Measurements from ENCODE around the gene LIPC.

LIPC gene

DNA sequence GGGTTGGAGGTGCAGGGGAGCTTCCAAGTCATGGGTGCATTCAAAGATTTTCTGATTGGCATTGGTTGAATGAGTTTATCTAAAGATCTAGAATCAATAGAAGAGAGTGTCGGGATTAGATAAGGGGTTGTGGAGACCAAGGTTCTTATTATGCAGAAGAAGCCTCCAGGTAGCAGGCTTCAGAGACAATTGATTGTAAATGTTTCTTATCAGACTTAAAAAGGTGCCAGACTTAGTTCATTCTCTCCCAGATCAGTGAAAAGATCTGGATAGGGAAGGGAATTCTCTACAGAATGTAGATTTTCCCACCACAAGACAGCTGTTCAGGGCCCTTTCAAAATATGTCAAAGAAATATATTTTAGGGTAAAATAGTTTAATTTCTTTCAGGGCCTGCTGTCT is 129.5 kb downstream of the LIPC start:
- no peak for DNase-seq

DNA sequence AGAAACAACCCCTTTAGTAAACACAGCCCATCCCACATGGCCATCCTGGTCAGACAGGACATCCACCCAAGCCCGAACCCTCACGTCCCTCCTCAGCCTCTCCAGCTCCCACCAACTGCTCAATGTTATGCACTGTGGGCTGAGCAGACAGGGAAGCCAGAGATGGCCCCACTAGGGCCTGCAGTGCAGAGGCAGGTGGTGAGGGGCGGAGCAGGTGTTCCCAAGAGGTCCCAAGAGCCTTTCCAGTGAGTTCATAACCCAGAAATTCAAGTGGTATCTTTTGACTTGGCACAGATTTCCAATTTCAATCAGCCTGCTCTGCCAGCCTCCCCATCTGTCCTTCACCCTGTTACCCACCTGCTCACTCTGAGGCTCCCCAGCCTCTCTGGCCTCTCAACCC is 130.3 kb downstream of the LIPC start:
- DNase-seq, result no peak

DNA sequence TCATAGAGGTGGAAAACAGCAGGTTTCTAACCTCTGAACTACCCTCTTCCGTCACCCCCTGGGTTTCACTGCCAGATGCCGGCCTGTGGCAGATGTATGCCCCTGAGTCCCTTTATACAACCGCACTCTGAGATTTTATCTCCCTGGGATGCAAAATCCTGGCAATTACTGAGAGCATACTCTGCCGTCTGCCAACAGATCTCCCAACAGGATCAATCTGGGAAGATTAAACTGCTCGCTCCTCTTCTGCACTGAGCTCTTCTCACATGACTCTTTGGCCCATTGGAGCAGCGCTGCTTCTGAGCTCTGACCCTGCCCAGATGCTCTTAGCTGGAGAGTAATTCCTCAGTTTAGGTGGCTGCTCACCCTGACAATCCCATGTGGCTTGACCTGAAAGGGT is 133.2 kb downstream of the LIPC start:
- no peak for DNase-seq

DNA sequence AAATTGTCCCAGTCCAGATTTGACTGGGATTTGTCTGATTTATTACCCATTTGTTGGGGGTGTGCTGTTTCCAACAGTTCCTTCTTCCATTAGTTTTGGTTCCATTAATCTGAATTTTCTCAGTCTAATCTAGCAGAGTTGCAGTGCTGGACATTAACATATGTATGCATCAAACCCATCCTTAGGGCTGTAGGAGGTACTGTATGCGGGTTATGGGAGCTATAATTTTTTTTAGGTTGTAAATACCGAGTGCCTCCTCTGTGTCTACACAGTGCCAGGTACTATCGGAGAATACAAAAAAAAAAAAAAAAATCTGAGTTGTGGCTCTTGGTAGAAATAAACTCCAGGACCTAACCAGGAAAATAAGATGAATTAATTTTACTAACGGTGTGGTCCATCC is 133.8 kb downstream of the LIPC start:
- no peak for DNase-seq

DNA sequence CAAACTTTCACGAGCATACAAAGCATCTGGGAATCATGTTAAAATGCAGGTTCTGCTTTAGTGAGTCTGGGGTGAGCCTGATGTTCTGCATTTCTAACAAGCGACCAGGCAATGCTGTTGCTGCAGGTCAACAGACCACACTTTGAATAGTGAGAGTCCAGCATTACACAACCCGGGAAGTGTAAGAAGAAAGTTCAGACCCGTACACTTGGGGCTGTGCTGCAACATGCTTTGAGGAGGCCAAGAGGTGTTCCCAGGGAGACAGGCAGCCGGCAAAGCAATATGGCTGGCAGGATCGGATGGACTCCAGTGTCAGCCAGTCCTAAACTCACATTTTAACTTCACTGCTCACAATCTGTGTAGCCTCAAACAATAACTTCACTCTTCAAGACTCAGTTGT is 134.2 kb downstream of the LIPC start:
- no peak for DNase-seq

DNA sequence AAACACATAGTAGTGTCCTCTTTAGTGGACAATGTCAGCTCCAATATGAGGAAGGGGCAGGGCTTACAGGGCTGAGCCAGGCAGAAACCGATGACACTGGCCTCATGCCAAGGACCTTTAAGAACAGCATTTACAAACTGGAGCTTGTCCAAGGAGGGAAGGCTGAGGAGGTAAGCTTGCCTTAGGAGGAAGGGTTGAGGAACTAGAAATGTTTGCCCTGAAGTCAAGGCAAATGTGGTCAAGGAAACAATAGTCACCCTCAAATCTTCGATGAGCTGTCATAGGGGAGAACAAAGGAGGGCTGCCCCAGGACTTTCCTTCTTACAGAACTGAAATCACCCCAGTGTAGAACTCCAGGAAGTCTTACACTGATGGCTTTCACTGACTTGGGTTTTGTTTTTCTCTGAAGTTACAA is 136.4 kb downstream of the LIPC start:
- DNase-seq, result no peak

DNA sequence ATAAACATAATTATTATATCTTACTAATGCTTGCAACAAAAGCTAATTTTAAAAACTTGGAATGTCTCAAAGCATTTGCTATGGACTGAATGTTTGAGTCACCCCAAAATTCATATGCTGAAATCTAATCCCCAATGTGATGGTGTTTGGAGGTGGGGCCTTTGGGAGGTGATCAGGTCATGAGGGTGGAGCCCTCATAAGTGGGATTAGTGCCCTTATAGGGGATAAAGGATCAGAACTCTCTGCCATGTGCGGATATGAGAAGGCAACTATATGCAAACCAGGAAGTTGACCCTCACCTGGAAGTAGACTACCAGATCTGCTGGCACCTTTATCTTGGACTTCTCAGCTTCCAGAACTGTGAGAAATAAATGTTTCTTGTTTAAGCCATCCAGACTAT is 137.7 kb downstream of the LIPC start:
- no peak for DNase-seq

DNA sequence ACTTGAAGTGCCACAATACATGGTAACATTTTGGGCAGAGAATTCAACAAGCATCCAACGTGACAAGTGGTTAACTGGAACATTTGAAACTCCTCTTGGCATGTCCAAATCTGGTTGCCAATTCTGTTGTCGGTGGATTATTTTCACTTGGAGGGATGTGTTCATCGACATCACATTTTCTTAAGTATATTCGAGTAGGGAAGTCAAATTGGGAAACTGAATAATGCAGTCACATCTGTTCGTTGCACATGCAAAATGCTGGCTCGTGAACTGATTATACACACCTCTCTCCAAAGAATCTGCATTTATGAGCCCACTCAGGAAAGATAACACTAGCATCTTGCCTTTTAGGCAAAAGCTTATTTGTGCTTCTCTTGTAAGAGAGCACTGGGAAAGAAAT is 139.7 kb downstream of the LIPC start:
- no peak for DNase-seq

DNA sequence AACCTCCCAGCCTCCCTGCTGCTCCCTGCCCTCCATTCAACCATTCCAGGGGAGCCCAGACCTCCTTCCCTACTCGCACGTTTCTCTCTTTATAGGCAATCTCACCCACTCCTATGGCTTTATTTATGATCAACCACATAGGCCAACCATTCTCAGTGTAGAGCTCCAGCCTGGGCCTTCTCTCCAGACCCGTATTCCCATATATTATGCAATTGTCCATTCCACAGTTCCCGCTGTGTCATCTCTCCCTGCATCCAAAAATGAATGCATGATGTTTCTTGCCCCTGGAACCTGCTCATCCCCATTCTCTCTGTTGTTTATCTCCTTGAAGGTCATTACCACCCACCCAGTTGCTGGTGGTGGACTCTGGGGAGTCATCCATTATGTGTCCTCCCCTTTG is 140.7 kb downstream of the LIPC start:
- DNase-seq, result no peak

DNA sequence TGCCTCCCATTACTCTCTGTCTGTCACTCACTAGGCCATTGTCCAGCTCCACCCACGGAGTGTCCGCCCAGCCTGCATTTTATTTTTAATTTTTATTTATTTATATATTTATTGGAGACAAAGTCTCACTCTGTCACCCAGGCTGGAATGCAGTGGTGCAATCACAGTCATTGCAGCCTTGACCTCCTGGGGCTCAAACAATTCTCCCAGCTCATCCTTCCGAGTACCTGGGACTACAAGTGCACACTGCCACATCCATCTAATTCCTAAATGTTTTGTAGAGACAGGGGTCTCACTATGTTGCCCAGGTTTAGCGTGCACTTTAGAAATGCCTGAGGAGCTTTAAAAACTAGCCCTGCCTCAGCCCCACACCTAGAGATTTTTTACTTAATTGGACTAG is 141.5 kb downstream of the LIPC start:
- DNase-seq, result no peak

DNA sequence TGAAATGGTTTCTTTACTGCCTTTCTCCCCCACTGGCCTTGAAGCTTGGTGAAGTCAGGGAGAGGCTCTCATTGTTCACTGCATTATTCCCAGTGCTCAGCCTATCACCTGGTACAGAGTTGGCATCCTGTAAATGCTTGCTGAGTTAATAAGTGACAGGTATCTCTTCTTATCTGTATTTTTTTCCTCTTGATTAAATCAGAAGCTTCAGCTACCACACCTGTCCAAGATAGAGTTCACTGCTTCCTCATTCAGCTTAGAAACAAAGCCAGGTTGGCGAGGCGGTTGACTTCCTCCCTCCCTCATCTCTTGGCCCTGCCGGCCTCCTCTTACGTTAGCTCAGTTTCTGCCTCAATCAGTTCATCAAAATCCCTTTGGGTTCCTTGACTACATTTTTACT is 142.8 kb downstream of the LIPC start:
- DNase-seq, result no peak

DNA sequence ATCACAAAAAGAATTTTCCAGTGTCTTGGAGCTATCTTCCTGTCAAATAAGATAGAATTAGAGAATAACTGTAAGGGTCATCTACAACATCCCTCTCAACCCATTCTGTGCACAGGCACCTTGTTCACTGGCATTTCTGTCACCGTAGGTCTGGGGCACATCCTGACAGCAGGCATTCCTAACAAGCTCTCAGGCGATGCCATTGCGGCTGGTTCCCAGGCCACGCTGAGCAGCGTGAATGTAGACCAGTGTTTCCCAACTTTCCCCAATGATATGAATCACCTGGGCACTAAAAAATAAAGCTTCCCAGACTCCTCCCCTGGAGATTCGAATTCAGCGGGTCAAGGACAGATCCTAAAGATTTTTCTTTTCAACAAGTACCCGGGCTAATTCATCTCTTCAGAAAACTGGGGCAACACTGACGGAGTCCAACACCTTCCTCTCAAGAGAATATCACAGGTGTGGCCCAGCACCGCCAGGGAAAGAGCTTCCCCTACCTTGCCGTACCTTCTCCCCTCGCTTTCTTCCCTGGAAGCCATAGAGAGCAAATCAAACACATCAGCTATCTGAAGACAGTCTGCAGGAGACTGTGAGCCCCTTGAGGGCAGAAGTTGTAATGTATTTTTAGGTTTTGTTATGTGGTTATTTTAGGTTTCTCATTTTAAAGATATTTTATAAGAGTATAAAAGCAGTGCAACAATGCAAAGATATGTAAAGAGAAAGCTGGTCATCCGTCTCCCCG is 143.4 kb downstream of the LIPC start:
- no peak for DNase-seq

DNA sequence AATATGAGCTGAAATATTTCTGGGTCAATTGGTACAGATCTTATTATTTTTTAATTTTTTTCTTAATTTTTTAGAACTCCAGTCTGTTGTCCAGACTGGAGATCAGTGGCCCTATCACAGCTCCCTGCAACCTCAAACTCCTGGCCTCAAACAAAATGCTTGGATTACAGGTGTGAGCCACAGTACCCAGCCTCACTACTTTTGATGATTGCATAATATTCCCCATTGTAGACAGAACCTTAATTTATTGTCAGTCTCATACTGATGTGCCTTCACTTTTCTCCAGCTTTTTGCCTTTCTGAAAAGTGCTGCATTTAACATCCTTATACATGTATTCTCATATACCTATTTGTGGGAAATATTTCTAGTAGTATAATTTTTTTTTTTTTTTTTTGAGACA is 144.9 kb downstream of the LIPC start:
- no peak for DNase-seq

DNA sequence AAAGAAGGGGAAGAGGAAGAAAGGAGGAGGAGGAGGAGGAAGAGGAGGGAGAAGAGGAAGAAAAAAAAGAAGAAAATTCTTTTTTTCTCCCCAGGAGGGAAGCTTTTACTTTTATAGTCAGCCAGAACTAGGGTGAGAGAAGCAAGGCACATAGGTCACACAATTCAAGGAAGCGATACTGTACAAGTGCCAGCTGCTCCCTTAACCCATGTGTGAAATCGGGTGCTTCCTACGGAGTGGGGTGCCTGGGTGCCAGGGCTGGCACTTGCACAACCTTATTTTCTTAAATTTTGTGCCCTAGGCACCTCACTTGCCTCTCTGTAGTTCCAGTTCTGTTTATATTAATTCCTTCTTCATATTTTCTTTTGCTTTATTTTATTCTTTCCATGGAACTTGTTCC is 150.4 kb downstream of the LIPC start:
- no peak for DNase-seq

DNA sequence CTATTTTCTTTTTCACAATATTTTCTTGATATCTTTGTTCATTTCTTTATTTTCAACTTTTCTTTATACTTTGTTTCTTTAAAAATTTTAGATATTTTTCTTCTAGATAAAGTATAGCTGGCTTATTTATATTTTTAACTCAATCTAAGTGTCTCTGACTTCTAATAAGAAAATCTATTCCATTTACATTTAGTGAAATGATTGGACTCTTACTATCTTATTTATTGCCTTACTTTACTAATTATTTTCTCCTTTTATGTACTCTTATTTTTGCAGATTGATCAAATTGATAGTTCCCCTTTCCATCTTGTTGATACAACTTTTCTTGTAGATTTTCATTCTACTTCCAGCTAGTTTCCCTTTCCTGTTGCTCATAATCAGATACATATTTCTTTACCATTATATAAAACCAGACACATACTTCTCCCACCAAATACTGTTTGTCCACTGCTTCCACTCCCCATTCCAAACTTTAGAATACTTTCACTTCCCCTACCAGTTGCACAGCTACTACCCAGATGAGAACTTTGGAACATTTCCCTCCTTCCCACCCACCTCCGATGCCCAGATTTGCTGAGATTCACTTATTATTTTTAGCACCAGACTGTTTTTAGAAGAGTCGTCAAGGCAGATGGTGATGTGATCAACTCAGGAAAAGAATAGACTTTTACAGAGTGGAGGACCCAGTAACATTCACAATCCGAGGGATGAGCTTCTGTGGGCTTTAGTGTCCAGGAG is 151.5 kb downstream of the LIPC start:
- no peak for DNase-seq

DNA sequence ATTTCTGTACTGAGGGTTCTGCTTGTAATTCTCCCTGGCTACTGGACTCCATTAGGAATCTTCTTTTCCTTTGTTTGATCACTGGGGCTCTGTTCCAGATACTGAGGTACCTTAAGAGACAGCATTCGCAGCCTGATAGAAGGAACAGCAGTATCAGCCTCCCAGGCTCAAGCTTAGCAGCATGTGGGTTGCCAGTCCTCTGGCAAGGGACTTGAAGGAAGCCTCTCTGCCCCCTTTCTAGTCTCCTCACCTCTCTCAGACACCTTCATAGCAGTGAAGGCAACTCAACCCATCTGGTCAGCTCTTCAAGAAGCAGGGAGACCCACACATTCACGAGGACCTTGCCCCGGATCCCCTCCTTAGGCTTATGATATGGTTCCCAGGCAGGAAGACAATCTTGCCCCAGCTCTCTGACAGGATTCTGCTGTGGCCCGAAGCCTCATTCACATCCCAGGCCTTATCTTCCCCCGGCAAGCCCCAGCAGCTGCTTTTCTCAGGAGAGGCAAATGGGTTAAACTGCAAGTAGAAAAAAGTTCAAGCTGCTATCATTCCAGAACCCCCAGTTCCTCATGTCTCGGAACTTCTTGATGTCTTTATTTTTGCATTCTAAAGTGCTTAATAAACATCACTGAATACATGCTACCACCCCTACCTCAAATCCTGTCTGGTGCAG is 153.1 kb downstream of the LIPC start:
- no peak for DNase-seq

DNA sequence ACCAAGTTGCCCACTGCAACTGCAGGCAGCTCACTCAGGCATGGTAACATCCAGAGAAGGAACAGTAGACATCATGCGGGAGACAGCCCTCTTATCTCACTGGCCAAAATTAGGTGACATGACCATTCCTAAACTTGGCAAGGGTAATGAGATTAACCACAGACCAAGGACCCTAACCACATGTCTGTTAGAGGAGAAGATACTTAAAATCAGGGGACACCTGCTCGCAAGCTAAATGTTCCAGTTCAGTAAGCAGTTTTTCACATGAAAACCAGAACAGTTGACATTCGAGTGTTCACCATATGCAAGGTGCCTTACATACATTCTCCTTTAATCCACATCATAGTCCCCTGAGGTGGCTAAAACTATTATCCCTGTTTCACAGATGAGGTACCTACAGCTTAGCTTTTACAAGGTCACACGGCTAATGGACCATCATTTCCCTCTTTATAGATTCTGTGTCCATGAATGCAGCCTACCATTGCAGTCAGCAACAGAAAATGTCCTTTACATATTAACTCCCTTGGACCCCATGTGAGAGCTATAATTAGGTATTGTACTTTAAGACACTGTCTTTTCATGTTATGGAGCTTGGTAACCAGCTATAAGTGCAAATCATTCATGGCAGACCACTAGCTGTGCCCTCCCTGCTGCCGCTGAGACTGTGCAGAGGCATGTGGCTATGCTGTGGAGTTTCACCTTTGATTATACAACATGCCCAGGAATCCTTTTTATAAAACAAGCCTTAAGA is 154.1 kb downstream of the LIPC start:
- no peak for DNase-seq

DNA sequence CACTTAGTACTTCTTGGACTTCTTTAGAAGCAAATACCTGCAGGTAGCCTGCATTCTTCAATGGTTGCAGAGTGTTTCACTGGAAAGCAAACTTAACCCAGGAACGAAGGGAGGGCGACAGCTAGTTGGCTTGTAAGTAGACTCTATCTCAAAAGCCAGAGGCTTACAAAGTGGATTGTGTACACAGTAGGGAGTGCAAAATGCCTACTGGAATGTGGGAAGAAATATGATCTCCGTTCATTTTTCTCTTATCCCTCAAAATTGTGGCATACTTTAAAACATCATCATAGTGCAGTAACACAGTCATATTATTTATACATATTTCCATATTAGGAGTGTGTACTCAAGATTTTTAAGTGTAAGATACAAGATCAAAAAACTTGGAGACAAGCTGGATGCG is 155.7 kb downstream of the LIPC start:
- DNase-seq, result no peak

DNA sequence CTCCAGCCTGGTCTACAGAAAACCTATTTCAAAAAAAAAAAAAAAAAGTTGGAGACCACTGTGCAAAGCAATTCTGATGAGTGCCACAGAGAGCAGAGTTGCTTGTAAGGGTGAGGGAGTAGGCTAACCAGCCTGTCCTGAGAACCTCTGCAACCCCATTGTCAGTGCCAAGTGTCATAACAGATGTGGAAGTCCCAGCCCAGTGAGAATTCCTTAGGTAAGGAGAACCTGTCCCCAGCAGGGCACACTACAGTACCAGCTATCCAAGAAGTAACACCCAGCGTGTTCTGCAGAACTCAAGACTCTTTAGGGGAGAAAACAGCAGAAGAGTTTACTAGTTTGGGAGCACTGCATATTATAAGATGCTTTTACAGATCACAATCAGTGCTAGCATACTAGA is 156.3 kb downstream of the LIPC start:
- no peak for DNase-seq

DNA sequence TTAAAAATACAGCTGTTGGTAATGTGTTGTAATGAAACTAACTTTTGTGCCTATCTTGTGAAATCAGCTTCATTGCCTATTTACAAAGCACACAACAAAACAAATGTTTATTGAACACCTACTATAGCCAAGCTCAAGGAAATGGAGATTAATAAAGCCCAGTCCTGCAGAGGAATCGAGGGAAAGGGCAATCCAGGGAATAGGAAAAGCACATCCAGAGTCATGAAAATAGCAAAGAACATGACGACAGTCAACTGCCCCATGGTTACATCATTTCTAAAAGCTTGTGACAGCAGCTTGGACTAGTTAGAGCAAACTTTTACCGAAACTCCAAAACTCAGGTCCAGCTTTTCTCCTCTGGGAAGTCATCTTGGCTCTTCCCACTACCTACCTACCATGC is 157.3 kb downstream of the LIPC start:
- DNase-seq, result no peak

DNA sequence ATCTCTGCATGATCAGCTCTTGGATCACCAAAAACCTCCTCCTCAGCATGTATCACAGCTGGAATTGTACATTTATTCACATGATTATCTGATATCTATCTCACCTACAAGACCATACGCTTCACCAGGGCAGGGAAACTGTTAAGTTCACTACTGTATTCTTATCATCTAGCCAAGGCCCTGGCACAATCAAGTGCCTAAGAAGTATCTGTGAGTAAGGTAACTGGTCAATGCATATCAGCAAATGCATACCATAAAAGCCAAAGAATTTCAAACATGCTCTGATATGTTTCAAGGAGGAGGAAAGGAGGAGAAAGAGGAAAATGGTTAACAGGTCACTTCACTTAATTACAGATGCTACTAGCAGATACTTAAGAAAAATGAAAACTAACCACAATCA is 158.4 kb downstream of the LIPC start:
- no peak for DNase-seq

DNA sequence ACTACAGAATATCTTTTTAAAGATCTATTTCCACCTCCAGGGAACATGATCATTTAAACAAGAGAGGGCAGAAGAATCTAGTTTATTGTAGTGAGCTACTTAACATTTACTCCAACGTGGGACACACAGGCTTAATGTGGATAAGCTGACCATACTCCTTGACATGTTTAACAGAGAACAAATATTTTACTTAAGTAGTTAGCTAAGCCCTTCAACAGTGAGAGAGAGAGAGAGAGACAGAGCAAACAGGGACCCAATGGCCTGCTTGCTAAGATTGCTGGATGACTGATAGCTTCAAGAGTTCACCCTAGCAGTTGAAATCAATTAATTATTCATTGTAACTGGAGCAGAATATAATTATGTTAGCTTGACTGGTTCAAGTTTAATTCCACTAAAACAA is 159.1 kb downstream of the LIPC start:
- DNase-seq, result no peak

DNA sequence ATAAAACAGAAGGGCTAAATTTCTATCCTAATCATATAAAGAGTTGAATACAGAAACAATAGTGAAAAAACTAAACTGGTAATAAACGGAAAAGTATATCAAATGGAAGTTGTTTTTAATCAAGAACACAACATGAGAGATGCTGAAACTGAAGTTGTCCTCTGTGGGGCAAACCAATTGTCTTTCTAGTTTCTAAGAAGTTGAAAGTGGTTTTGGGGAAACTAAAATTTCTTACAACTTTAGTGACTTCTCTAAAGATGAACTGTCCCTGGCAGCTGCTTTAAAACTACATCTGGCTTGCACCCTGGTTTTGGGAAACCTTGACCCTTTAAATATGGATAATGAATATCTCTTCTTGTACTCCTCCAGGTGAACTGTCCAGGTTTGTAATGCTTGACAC is 162.1 kb downstream of the LIPC start:
- no peak for DNase-seq

DNA sequence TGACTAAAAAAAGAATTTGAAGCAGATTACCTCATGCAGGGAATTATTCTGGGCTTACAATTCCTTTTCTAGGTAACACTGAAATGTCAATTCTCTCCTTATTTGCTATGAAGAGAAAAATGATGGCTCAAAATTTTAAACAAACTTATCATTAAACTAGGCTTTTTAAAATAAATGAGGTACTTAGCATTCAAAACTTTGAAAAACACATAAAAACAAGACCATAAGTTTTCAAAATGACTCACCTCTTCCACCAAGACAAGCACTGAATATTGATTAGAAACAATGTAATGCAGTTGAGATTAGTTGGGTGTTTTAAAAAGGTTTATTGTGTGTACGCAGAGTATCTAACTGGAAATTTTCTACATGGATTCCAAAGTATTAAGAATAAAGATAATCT is 163.1 kb downstream of the LIPC start:
- no peak for DNase-seq

All from activated CD4-positive, CD25-positive, alpha-beta regulatory T cell treated with anti-CD3 and anti-CD28 coated beads, Interleukin-2, amount 50 U/mL, for 72 hours (primary cell).